ENCODE data around the gene ZNF652.

- TF ChIP-seq CTCF (conservative IDR thresholded peaks at IDR 0.05; ENCODE audit: low read depth, low read length) (no peak), EZH2 (IDR thresholded peaks at IDR 0.05; ENCODE audit: borderline replicate concordance, low read depth, low read length, poor library complexity, severe bottlenecking) (no peak)
These were observed 5.7 kb downstream of the ZNF652 start for GRCh38 chr17:49356320-49356719.
